Astrocyte of the cerebellum (primary cell): ENCODE results near the gene ORC2.
A peak's percentile ranks its signal among the peaks of the same experiment; 100 is the strongest.
"Not testable (repeated sequence)": the region's sequence is repeated elsewhere in the genome, so short reads cannot be mapped to it uniquely, and the experiment has no call there.

Source experiments
- DNase-seq: peaks from one replicate; pipeline ENCODE4 v3.0.0-alpha.2; 2011; ENCODE audit warnings: low read depth
- H3K4me3 ChIP-seq: 2 replicates; pipeline ENCODE4 v1.5.1; 2011; ENCODE audit warnings: mild to moderate bottlenecking, low read depth, low read length, moderate library complexity
- CTCF ChIP-seq: IDR thresholded peaks from 2 replicates; pipeline ENCODE4 v1.5.1; 2012; ENCODE audit warnings: low read length, low read depth, moderate library complexity, mild to moderate bottlenecking; ENCODE audit errors: missing control alignments
- in situ Hi-C: cut with HindIII; loops from 2 replicates; pipeline ENCODE4 v1.10.0; 2017; ENCODE audit warnings: low sequenced_read_pairs

Gene ORC2

GRCh38 chr2:200987137-200987536 lies 23.7 kb upstream of the ORC2 start:
- no peak for TF ChIP-seq CTCF
- no peak overlapping the region for H3K4me3 ChIP-seq
- in situ Hi-C loops = no loop called here
- no peak for DNase-seq

- H3K4me3 ChIP-seq = no peak overlapping the region
- no peak for TF ChIP-seq CTCF
- peak; percentile 29 for DNase-seq
- in situ Hi-C loops = no loop called here
Observed at GRCh38 chr2:200985799-200986198, 22.3 kb upstream of the ORC2 start.

- in situ Hi-C loops = no loop called here
Observed at GRCh38 chr2:200976710-200977109, 13.2 kb upstream of the ORC2 start.

GRCh38 chr2:200975672-200976071 lies 12.2 kb upstream of the ORC2 start:
- no peak overlapping the region for H3K4me3 ChIP-seq
- in situ Hi-C loops = no loop called here
- no peak for TF ChIP-seq CTCF
- DNase-seq = no peak

More at GRCh38 chr2:200976710-200977109, 13.2 kb upstream of the ORC2 start:
- no peak overlapping the region for H3K4me3 ChIP-seq
- DNase-seq = no peak
- TF ChIP-seq CTCF = no peak

GRCh38 chr2:200970057-200970456 lies 6.6 kb upstream of the ORC2 start:
- DNase-seq, H3K4me3 ChIP-seq, in situ Hi-C loops: not testable (repeated sequence)

GRCh38 chr2:200968735-200969134 lies 5.3 kb upstream of the ORC2 start:
- no peak for DNase-seq
- in situ Hi-C loops = no loop called here
- TF ChIP-seq CTCF = no peak
- no peak overlapping the region for H3K4me3 ChIP-seq

- in situ Hi-C loops = no loop called here
- no peak overlapping the region for H3K4me3 ChIP-seq
- TF ChIP-seq CTCF = no peak
- no peak for DNase-seq
Observed at GRCh38 chr2:200968162-200968561, 4.7 kb upstream of the ORC2 start.
